HG02938 (cell line): ENCODE measurements around the gene CTCF.
"Not testable (repeated sequence)": the region's sequence is repeated elsewhere in the genome, so short reads cannot be mapped to it uniquely, and the experiment has no call there.

Experiments used
- ATAC-seq: cut with Tn5 transposase; IDR thresholded peaks from one replicate; pipeline ENCODE4 v1.9.1; 2021; ENCODE audit warnings: mild to moderate bottlenecking, moderate library complexity; ENCODE audit not compliant: unreplicated experiment

Gene CTCF

GRCh38 chr16:67562526-67562917 lies at the start of gene CTCF:
Gene CTCF (plus strand): TSS chr16:67562526. CDS start chr16:67610833, 48,307 bp downstream.
- ATAC-seq = peak; percentile 41

GRCh38 chr16:67513892-67514291 lies 48.4 kb upstream of the CTCF start:
- ATAC-seq = not testable (repeated sequence)

- peak; percentile 42 for ATAC-seq
Observed at GRCh38 chr16:67514382-67514828, 47.9 kb upstream of the CTCF start.

GRCh38 chr16:67516296-67517154 lies 45.8 kb upstream of the CTCF start:
- ATAC-seq = no peak

GRCh38 chr16:67517155-67517445 lies 45.2 kb upstream of the CTCF start:
- no peak for ATAC-seq

GRCh38 chr16:67517661-67518423 lies 44.5 kb upstream of the CTCF start:
- ATAC-seq = no peak

- ATAC-seq = no peak
Observed at GRCh38 chr16:67518676-67519075, 43.6 kb upstream of the CTCF start.

- no peak for ATAC-seq
Observed at GRCh38 chr16:67519242-67519641, 43.1 kb upstream of the CTCF start.

GRCh38 chr16:67521095-67521804 lies 41.1 kb upstream of the CTCF start:
- ATAC-seq = peak; percentile 80

GRCh38 chr16:67525176-67525860 lies 37.0 kb upstream of the CTCF start:
- no peak for ATAC-seq

- no peak for ATAC-seq
Observed at GRCh38 chr16:67526149-67526791, 36.1 kb upstream of the CTCF start.

GRCh38 chr16:67528222-67528869 lies 34.0 kb upstream of the CTCF start, which contains the start of gene RIPOR1:
Gene RIPOR1 (plus strand): TSS chr16:67528829. CDS start chr16:67538447, 9,618 bp downstream.
- no peak for ATAC-seq

- ATAC-seq = no peak
Observed at GRCh38 chr16:67528870-67529581, 33.3 kb upstream of the CTCF start.

- ATAC-seq = no peak
Observed at GRCh38 chr16:67529582-67530012, 32.7 kb upstream of the CTCF start.

- no peak for ATAC-seq
Observed at GRCh38 chr16:67530013-67530939, 32.0 kb upstream of the CTCF start.

- no peak for ATAC-seq
Observed at GRCh38 chr16:67531247-67531646, 31.1 kb upstream of the CTCF start.

GRCh38 chr16:67533024-67533560 lies 29.2 kb upstream of the CTCF start:
- no peak for ATAC-seq

GRCh38 chr16:67533987-67534386 lies 28.3 kb upstream of the CTCF start:
- ATAC-seq = not testable (repeated sequence)
